Measurements from ENCODE around the gene IFT80. TPM values are rescaled to one million over a fixed set of nuclear protein-coding genes. Genes with fewer than 3 reads are reported as not detected.
A peak's percentile ranks its signal among the peaks of the same experiment; 100 is the strongest.

Gene IFT80
- total RNA-seq, 1 donor from 2014 or later = 26.8 TPM

- DNase-seq (ENCODE audit: low spot score) (no peak), ATAC-seq (no peak)
- intact Hi-C loops (cut with DNase I) = no loop called here
These were observed 3.4 kb upstream of the IFT80 start for GRCh38 chr3:160402221-160403027.

GRCh38 chr3:160401291-160402095 lies 2.5 kb upstream of the IFT80 start:
- ATAC-seq = no peak
- intact Hi-C loops (cut with DNase I) = no loop called here
- no peak for DNase-seq (ENCODE audit: low spot score)

GRCh38 chr3:160400702-160401150 lies 1.7 kb upstream of the IFT80 start:
- intact Hi-C loops (cut with DNase I) = no loop called here
- ATAC-seq (no peak), DNase-seq (ENCODE audit: low spot score) (peak; percentile 59)

GRCh38 chr3:160400030-160400701 lies 1.1 kb upstream of the IFT80 start:
- peak; percentile 65 for DNase-seq (ENCODE audit: low spot score)
- ATAC-seq = no peak
- intact Hi-C loops (cut with DNase I) = no loop called here

- ATAC-seq = peak; percentile 30
- intact Hi-C loops (cut with DNase I) = no loop called here
- no peak for DNase-seq (ENCODE audit: low spot score)
These were observed 253 bp downstream of the IFT80 start for GRCh38 chr3:160398820-160399124.

GRCh38 chr3:160395297-160395696 lies 3.7 kb downstream of the IFT80 start:
- DNase-seq (ENCODE audit: low spot score) (no peak), ATAC-seq (no peak)
- intact Hi-C loops (cut with DNase I) = no loop called here

- intact Hi-C loops (cut with DNase I) = no loop called here
- no peak for ATAC-seq
- no peak for DNase-seq (ENCODE audit: low spot score)
These were observed 5.0 kb downstream of the IFT80 start for GRCh38 chr3:160394009-160394392.

- DNase-seq (ENCODE audit: low spot score) (no peak), ATAC-seq (no peak)
- intact Hi-C loops (cut with DNase I) = no loop called here
These were observed 5.5 kb downstream of the IFT80 start for GRCh38 chr3:160393346-160394008.

GRCh38 chr3:160392798-160393197 lies 6.2 kb downstream of the IFT80 start:
- intact Hi-C loops (cut with DNase I) = no loop called here
- ATAC-seq = no peak
- DNase-seq (ENCODE audit: low spot score) = no peak

- intact Hi-C loops (cut with DNase I) = no loop called here
- DNase-seq (ENCODE audit: low spot score) (no peak), ATAC-seq (no peak)
These were observed 8.4 kb downstream of the IFT80 start for GRCh38 chr3:160390565-160391138.

- intact Hi-C loops (cut with DNase I) = no loop called here
- no peak for ATAC-seq
- no peak for DNase-seq (ENCODE audit: low spot score)
These were observed 14.2 kb downstream of the IFT80 start for GRCh38 chr3:160384639-160385318.

- intact Hi-C loops (cut with DNase I) = no loop called here
- ATAC-seq (no peak), DNase-seq (ENCODE audit: low spot score) (no peak)
These were observed 17.6 kb downstream of the IFT80 start for GRCh38 chr3:160381470-160381869.

GRCh38 chr3:160379628-160380214 lies 19.3 kb downstream of the IFT80 start:
- DNase-seq (ENCODE audit: low spot score) (no peak), ATAC-seq (no peak)
- intact Hi-C loops (cut with DNase I) = no loop called here

GRCh38 chr3:160378331-160379109 lies 20.5 kb downstream of the IFT80 start:
- intact Hi-C loops (cut with DNase I) = no loop called here
- DNase-seq (ENCODE audit: low spot score) (no peak), ATAC-seq (no peak)

- ATAC-seq (no peak), DNase-seq (ENCODE audit: low spot score) (no peak)
- intact Hi-C loops (cut with DNase I) = no loop called here
These were observed 22.3 kb downstream of the IFT80 start for GRCh38 chr3:160376681-160377080.

- ATAC-seq = no peak
- intact Hi-C loops (cut with DNase I) = no loop called here
These were observed 24.1 kb downstream of the IFT80 start for GRCh38 chr3:160374925-160375324.

GRCh38 chr3:160374472-160374871 lies 24.6 kb downstream of the IFT80 start:
- intact Hi-C loops (cut with DNase I) = no loop called here
- ATAC-seq (no peak), DNase-seq (ENCODE audit: low spot score) (no peak)

More at GRCh38 chr3:160374925-160375324, 24.1 kb downstream of the IFT80 start:
- DNase-seq (ENCODE audit: low spot score) = no peak
